ENCODE measurements around the gene SMIM24. TPM values are rescaled to one million over a fixed set of nuclear protein-coding genes. Genes with fewer than 3 reads are reported as not detected.
A peak's percentile ranks its signal among the peaks of the same experiment; 100 is the strongest.

Gene SMIM24
- total and polyA plus RNA-seq, 10 of the 15 experiments (the other 5 are each of a cell fraction or from before 2014, with no cell fraction given): 0.14 to 0.44 (median 0.23) TPM; not detected in 4

DNA sequence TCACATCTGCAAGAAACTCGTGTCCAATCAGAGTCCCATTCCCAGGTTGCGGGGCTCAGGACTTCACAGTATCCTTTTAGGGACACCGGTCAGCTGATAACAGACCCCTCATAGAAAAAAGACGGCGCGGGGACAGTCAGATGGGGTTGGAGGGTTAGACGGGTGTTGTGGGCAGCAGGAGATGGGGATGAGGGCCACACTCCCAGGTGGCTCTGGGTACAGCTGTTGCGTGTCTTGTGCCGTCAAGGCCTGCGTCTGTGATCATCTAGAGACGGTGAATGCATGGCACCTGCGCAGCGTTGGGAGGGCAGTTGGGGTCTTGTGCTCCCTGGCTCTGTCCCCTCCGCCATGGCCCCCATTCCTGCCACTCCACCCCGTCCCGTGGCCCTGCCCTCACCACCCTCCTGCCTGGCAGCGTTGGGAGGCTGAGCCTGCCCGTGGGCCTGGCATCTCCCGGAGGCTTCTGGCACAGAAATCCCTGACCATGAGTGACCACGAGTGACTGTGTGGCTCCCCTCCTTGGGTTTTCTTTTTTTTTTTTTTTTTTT, 44.7 kb upstream of the SMIM24 start:
- DNase-seq (ENCODE audit: low read depth, low spot score) (no peak), FAIRE-seq (no peak), ATAC-seq (no peak)
- H3K27ac ChIP-seq (ENCODE audit: control insufficient read depth, insufficient read depth): no peak overlapping the region
- 83% methylated on average over 14 of the region's 20 CpGs for WGBS (ENCODE audit: insufficient coverage, insufficient replicate concordance, low lambda C conversion rate, missing lambda C conversion rate)
- ChIA-PET POLR2A (no interaction called here), RAD21 (ENCODE audit: unreplicated experiment) (no interaction called here), CTCF (no interaction called here), SMC1A (ENCODE audit: uncharacterized antibody, unreplicated experiment) (no interaction called here)
- no peak overlapping the region for H3K4me3 ChIP-seq
- no TSS peak for BruUV-seq (replicated peaks)
- no peak overlapping the region for H2AFZ ChIP-seq (ENCODE audit: control insufficient read depth, low read depth, low read length)
- H3K9me3 ChIP-seq (replicated peaks; ENCODE audit: control insufficient read depth, insufficient read depth, low read length): no peaks in the 10 kb centered on the region
- H3K27me3 ChIP-seq (replicated peaks in 1 of 2; ENCODE audit: control insufficient read depth in 2 of 2, insufficient read depth in 2 of 2, low read length in 1 of 2): no peaks in the 10 kb centered on the region
- H4K20me1 ChIP-seq (ENCODE audit: control insufficient read depth, insufficient read depth): no peaks in the 10 kb centered on the region
- no peak overlapping the region for H3K4me2 ChIP-seq (ENCODE audit: control insufficient read depth, insufficient read depth)
- H3K79me2 ChIP-seq (ENCODE audit: control insufficient read depth, insufficient read depth, low read length): no peaks in the 10 kb centered on the region; the same call in none of the 2 replicates
- H3K4me1 ChIP-seq (ENCODE audit: control insufficient read depth, insufficient read depth, low read length): no peaks in the 10 kb centered on the region
- H3K36me3 ChIP-seq (ENCODE audit: control insufficient read depth in 2 of 2, insufficient read depth in 2 of 2, low read length in 1 of 2): peaks cover 2 to 39% of the 10 kb centered on the region in 2 experiments; a peak in 3 of 4 replicates
- H3K9ac ChIP-seq (ENCODE audit: control insufficient read depth, insufficient read depth, low read length): no peak overlapping the region
- TF ChIP-seq POLR2A (IDR thresholded peaks at IDR 0.05; ENCODE audit: low read depth, low read length) (0 out of 2 replicates have a peak, but pooled peaks have one; percentile 34), TCF3 (IDR thresholded peaks at IDR 0.05; ENCODE audit: borderline replicate concordance, insufficient read depth, low read depth, low read length) (no peak)
- in situ Hi-C loops (cut with MboI) (no loop called here), intact Hi-C loops (cut with micrococcal nuclease; ENCODE audit: unreplicated experiment) (no loop called here)

DNA sequence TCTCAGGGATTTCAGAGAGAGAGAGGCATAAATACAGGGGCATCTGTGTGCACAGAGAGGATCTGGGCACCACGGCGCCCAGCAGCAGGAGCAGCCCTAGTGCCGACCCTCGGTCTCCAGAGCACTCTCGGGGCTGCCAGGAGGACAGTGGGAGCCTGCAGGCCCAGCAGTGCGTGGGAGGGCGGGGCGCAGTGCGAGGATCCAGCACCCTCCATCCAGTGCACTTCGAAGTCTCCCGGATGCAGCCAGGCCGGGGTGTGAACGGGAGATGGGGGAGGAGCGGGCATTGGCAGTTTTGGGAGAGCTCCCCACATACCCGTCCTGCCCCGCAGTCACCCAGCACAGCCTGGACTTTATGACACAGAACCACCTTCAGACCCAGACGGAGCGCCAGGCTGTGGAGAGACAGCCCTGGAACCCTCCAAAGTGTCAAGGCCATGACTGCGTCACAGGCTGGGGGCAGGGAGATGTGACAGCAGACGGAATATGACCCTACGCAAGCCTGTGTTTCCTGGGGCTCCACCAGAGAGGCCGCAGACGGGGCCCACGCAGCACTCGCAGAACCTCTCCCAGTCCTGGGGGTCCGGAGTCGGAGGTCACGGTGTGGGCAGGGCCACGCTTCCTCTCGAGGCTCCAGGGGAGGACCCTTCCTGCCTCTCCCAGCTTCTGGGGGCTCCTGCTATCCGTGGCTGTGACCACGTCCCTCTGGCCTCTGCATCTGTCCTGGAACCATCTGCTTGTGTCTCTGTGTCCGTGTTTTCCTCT, 43.9 kb upstream of the SMIM24 start:
- Histone ChIP-seq H4K20me1 (ENCODE audit: control insufficient read depth, insufficient read depth) (no peaks in the 10 kb centered on the region), H3K27me3 (replicated peaks in 1 of 2; ENCODE audit: control insufficient read depth in 2 of 2, insufficient read depth in 2 of 2, low read length in 1 of 2) (no peaks in the 10 kb centered on the region), H3K9ac (ENCODE audit: control insufficient read depth, insufficient read depth, low read length) (no peak overlapping the region), H3K9me3 (replicated peaks; ENCODE audit: control insufficient read depth, insufficient read depth, low read length) (no peaks in the 10 kb centered on the region), H3K79me2 (ENCODE audit: control insufficient read depth, insufficient read depth, low read length) (peaks cover 2% of the 10 kb centered on the region), H2AFZ (ENCODE audit: control insufficient read depth, low read depth, low read length) (no peak overlapping the region), H3K27ac (ENCODE audit: control insufficient read depth, insufficient read depth) (no peak overlapping the region), H3K4me1 (ENCODE audit: control insufficient read depth, insufficient read depth, low read length) (no peaks in the 10 kb centered on the region), H3K4me2 (ENCODE audit: control insufficient read depth, insufficient read depth) (no peak overlapping the region), H3K4me3 (no peak overlapping the region), H3K36me3 (ENCODE audit: control insufficient read depth in 2 of 2, insufficient read depth in 2 of 2, low read length in 1 of 2) (peaks cover 5 to 42% of the 10 kb centered on the region in 2 experiments; a peak in 3 of 4 replicates)
- intact Hi-C loops (cut with micrococcal nuclease; ENCODE audit: unreplicated experiment): no loop called here
- RAD21 ChIA-PET (ENCODE audit: unreplicated experiment): no interaction called here
- 84% methylated on average over 33 of the region's 33 CpGs for WGBS (ENCODE audit: insufficient coverage, insufficient replicate concordance, low lambda C conversion rate, missing lambda C conversion rate)
- SMC1A ChIA-PET (ENCODE audit: uncharacterized antibody, unreplicated experiment): no interaction called here
- TF ChIP-seq SPI1 (IDR thresholded peaks at IDR 0.05; ENCODE audit: borderline replicate concordance, insufficient read depth, low read depth, low read length) (no peak), POLR2AphosphoS2 (IDR thresholded peaks at IDR 0.05; ENCODE audit: low read depth, low read length) (no peak), YBX1 (IDR thresholded peaks at IDR 0.05) (no peak)
- CTCF ChIA-PET: no interaction called here
- DNase-seq (ENCODE audit: low read depth, low spot score): no peak
- in situ Hi-C loops (cut with MboI): no loop called here
- no peak for FAIRE-seq
- ATAC-seq: no peak
- no TSS peak for BruUV-seq (replicated peaks)
- POLR2A ChIA-PET: no interaction called here
